GM19351 (cell line): ENCODE results near the gene ADM5.

Experiments
- ATAC-seq: cut with Tn5 transposase; IDR thresholded peaks from one replicate; pipeline ENCODE4 v1.9.1; 2021; ENCODE audit warnings: mild to moderate bottlenecking, moderate library complexity; ENCODE audit not compliant: unreplicated experiment

Gene ADM5

DNA sequence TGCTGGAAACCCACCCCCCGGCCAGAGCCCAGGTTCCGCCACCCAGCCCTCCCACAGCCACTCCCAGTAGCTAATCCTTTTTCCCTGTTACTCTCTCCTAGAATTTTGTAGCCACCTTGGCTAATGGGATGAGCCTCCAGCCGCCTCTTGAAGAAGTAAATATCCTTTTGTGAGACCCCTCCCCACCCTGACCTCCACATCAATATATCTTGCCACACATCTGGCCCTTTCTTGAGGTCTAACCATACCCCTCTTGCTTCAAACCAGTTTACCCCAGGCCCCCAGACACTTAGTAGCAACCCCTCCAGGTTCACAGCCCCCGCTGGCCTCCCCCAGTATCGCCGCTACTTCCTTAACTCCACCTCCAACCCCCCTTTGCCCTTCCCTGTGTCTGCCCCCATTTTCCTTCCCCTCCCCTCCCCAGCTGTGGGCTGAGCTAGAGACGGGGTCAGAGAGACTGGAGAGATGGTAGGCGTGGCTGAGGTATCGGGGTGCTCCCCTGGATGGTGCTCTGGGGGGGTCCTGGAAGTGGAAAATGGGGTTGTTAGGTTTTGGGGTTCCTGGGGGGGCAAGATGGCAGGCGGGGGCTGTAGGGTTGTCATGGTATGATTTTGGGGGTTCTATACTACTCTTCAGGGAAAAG is 9.5 kb upstream of the ADM5 start:
- no peak for ATAC-seq

DNA sequence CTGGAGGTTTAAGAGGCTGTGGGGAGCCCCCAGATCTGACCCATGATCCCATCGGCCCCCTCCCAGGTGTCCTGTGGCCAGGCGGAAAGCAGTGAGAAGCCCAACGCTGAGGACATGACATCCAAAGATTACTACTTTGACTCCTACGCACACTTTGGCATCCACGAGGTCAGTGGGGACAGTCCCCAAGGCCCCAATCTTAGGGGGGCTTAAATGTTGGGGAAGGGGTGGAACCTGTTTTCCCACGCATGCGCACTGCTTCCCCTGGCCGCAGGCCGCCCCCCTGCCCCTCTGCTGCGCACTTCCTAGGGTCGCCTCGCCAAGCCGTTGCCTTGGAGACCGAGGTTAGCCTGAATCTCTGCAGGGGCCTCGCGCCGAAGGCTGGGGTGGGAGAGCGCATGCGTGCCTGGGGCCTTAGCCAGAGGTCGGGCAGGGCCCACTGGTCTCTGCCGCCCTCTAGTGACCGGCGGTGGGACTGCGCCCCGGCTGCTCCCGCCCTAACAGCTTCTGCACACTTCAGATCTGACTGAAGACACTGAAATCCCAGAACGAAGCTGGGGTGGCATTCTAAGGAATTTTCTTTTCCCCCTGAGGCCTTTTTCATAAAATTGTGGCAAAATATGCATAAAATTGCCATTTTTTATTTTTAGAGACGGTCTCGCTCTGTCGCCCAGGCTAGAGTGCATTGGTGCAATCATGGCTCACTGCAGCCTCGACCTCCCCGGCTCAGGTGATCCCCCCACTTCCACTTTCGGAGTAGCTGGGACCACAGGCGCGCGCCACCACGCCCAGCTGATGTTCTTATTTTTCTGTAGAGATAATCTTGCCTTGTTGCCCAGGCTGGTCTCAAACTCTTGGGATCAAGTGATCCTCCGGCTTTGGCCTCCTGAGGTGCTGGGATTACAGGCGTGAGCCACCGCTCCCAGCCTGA is 8.7 kb upstream of the ADM5 start:
- no peak for ATAC-seq

DNA sequence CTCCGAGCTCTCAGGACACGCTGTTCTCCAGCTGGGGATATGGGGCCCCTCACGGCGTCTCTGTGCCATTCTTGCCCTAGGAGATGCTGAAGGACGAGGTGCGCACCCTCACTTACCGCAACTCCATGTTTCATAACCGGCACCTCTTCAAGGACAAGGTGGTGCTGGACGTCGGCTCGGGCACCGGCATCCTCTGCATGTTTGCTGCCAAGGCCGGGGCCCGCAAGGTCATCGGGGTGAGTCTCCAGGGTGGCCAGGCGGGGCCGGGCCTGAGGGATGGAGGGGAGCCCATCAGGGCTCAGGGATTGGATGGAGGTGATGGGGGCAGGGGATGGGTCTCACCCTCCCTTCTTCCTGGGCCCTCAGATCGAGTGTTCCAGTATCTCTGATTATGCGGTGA is 7.6 kb upstream of the ADM5 start:
- ATAC-seq, result no peak

GRCh38 chr19:49682274-49682673 is 7.1 kb upstream of the ADM5 start:
- no peak for ATAC-seq

DNA sequence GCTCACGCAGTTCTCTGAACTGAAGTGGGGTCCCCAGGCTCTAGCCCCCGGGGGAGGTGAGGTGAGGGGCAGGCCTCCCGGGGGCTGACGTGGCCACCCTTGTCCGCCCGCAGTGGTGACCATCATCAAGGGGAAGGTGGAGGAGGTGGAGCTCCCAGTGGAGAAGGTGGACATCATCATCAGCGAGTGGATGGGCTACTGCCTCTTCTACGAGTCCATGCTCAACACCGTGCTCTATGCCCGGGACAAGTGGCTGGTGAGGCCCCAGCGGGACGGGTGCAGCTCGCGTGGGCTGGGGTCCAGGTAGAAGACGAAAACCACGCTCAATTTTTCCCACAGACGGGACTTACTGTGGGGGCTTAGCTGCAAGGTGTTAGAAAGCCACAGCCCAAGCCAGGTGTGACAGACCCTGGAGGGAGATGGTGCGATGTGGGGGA is 5.6 kb upstream of the ADM5 start:
- no peak for ATAC-seq

DNA sequence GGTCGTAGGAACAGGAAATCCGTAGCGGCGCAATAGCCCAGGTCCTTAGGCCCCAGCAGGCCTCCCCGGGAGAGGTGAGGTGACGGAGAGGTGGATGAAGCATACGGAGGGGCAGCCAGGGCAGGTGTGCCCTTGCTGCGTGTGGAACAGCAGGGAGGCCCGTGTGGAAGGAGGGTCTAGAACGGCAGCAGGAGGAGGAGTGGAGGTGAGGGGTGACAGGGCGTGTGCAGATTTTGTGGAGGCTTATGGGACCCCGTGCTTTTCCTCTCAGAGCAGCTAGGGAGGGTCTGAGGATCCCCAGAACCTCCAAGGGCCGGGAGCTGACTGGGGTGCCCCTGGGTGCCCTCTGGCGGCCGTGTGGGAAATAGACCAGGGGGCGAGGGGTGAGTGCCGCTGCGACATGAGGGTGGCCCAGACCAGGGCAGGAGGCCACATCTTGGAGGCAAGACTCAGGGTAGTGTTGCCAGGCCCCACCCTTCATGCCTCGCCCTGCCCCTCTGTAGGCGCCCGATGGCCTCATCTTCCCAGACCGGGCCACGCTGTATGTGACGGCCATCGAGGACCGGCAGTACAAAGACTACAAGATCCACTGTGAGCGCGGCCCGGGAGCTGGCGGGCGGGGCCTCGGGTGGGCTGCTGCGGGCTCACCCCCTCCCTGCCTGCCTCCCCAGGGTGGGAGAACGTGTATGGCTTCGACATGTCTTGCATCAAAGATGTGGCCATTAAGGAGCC is 5.0 kb upstream of the ADM5 start:
- ATAC-seq, result no peak

GRCh38 chr19:49684983-49685553 is 4.3 kb upstream of the ADM5 start:
- ATAC-seq, result no peak

DNA sequence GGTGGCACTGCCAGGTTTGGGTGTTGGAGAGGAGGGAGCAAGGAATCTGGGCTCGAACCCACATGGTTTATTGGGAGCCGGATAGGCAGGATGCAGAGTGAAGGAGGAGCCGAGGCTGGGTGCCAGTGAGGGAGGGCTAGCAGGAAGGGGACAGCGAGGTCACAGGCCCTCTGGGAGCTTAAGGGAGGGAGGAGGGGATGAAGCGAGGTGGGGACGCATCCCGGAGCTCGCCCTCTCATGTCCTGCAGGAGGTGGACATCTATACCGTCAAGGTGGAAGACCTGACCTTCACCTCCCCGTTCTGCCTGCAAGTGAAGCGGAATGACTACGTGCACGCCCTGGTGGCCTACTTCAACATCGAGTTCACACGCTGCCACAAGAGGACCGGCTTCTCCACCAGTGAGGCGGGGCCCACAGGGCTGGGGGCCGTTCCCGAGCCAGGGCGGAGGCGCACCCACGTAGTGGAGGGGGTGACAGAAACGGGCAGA is 3.5 kb upstream of the ADM5 start:
- no peak for ATAC-seq

DNA sequence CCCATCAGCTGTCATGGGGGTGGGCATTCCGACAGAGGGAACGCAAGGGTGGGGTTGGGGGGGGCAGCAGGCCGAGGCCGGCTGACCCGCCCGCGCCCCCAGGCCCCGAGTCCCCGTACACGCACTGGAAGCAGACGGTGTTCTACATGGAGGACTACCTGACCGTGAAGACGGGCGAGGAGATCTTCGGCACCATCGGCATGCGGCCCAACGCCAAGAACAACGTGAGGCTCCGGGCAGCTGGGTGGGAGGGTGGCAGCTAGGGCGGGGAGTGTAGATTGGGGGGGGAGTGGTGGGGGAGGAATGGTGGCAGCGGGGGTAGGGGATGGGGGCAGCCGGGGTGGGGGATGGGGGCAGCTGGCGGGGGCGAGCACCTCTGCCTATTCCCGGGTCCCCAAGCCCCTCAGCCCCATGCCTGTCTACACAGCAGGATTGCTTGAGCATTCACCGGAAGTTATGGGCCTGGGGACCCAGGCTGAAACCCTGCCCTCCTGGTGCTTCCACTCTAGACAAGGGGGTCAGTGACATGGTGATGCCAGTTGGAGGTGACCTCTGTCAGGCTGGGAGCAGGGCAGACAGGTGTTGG is 2.8 kb upstream of the ADM5 start:
- no peak for ATAC-seq

GRCh38 chr19:49687150-49687549 is 2.2 kb upstream of the ADM5 start:
- no peak for ATAC-seq

- ATAC-seq, result no peak
Observed at GRCh38 chr19:49687566-49688316, 1.7 kb upstream of the ADM5 start.

- no peak for ATAC-seq
Observed at GRCh38 chr19:49688531-49689132, 762 bp upstream of the ADM5 start.

DNA sequence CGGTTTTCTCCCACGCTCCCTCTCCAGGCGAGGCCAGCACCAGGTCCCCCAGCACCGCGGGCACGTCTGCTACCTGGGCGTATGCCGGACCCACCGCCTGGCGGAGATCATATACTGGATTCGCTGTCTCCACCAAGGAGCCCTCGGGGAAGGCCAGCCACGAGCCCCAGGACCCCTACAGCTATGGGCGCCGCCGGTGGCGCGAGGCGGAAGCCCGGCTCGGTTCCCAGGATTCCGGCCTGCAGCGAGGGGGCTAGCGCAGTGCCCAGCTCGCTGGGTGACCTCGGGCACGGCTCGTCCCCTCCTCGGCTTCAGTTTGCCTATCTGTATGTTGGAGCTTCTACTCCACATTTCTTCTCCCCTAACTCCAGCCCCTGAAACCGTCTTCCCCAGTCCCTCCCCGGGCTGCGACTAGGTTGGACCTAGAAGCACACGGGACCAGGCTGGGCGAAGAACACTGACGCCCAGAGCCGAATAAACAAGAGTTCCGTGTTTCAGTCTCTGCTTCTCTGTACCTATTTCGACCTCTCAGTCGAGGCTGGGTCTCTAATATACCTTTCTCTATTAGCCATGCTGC is 773 bp downstream of the ADM5 start:
- ATAC-seq, result no peak

DNA sequence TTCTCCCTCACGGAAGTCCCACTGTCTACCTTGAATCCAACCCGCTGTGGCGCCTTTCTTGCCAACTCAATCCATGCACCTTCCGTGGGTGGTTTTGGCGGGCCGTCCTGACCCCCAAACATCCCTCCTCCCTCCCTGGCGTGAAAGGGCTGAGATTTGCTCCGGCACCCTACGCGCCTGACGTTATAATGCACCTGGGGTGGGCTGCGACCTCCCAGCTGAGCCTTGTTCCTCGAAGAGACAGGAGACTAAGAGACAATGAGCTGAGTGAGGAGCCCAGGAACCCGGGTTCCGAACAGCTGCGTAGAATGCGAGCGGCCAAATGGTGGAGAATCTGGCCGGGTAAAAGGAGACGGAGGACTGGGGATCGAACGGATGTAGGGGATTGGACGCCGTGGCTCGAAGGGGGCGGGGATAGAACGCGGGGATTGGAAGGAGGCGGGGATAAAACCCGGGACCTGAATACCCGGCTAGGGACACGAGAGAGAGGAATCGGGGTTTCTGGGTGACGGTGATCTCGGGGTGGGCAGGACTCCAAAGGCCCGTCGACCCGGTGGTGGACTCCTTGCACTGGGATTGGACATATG is 1.4 kb downstream of the ADM5 start, which contains the start of gene CPT1C:
CPT1C (plus strand) TSS at position 461 of the 587 bp plus-strand sequence. CDS start 1,137 bp downstream, outside the sequence.
- no peak for ATAC-seq

- no peak for ATAC-seq
Observed at GRCh38 chr19:49691243-49692146, 2.1 kb downstream of the ADM5 start.

DNA sequence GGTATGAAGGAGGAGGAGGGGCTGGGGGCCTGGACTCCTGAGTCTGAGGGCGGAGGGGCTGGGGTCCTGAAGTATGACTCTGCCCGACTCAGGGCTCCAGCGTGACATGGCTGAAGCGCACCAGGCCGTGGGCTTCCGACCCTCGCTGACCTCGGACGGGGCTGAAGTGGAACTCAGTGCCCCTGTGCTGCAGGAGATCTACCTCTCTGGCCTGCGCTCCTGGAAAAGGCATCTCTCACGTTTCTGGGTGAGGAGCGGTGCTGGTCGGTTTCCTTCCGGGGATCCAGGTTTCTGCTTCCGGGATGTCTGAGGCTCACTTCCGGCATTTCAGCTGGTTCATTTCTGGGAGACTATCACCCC is 2.7 kb downstream of the ADM5 start:
- no peak for ATAC-seq

DNA sequence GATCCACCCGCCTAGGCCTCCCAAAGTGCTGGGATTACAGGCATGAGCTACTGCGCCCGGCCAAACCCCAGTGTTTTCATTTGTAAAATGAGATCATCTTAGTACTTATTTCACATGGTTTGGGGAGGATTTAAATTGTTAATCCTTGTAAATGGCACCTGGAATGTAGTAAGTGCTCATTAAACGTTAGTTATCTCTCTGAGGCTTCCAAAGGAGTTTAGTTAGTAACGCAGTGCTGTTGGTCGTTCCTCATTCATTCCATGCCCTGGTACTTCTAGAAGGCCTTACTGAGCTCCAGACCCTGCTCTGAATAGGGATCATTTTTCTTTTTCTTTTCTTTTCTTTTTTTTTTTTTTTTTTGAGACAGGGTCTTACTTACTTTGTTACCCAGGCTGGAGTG is 6.7 kb downstream of the ADM5 start:
- no peak for ATAC-seq

GRCh38 chr19:49696865-49697264 is 7.5 kb downstream of the ADM5 start:
- ATAC-seq, result no peak
